NCI-H2227 (cell line): Measurements from ENCODE around the gene APOBEC3A.
"Not testable (repeated sequence)": the region's sequence is repeated elsewhere in the genome, so short reads cannot be mapped to it uniquely, and the experiment has no call there.

Source experiments
- DNase-seq: peaks from one replicate; lab custom pipeline; 2025; ENCODE audit not compliant: unreplicated experiment; lab: John Stamatoyannopoulos, UW

The APOBEC3A gene

DNA sequence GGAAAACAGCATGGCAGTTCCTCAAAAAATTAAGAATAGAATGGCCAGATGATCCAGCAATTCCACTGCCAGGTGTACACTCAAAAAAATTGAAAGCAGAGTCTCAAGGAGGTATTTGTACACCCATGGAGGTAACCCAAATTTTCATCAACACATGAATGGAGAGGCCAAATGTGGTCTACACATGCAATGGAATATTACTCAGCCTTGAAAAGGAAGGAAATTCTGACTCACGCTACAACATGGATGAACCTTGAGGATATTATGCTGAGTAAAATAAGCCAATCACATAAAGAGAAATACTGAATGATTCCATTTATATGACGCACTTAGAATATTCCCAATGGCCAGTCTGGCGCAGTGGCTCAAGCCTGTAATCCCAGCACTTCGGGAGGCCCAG is 19.9 kb downstream of the APOBEC3A start:
- DNase-seq = not testable (repeated sequence)

DNA sequence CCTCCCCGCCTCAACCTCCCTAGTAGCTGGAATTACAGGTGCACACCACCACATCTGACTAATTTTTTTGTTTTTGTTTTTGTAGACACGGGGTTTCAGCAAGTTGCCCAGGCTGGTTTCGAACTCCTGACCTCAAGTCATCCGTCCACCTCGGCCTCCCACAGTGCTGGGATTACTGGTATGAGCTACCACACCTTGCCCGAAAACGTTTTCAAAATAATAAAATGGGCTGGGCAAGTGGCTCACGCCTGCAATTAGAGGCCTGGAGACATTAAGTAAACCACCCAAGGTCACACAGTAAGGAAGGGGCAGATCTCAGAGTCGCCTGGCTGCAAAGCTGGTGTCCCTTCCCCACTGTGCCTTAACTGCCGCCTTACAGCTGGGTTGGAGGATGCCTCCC is 23.2 kb downstream of the APOBEC3A start:
- peak; percentile 1 for DNase-seq

DNA sequence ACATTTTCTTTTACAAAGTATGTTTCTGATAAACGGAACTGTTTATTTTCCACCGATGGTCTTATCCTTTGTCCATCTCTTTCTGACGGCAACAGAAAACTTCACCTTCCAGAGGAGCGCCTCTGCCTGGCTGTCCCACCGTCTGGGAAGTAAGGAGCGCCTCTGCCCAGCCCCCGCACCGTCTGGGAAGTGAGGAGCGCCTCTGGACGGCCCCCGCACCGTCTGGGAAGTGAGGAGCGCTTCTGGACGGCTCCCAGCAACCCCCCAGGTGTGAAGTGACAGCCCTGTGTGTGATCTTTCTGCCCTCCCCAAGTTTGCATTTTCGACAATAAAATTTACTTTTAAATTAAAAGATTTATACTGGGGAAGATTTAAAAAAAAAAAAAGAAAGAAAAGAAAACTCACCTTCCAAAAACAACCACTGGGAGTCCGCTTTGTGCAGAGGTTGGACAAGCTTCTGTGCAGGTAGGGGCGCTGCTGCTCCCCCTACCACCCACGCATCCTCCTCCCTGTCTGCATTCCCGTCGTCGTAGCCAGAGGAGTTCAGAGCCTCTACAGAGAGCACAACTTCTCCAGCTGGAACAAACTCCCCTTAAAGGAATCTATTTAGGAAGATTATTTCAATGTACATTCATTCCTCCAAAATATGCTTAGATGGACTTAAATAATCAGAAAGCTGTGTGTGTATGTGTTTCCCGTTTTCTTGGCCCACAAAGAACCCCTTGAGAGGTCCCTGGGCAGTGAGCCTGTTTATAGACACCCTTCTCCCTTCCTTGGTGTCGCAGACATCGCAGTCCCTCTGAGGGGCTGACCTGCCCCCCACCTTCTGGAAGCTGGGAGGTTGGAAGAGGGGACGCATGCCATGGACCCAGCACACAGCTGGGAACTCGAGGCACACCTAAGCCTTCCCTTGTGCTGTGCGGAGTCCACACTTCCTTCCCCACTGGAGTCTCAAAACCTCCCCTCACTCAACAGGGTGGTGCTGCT is 23.9 kb downstream of the APOBEC3A start:
- DNase-seq = peak; percentile 6

DNA sequence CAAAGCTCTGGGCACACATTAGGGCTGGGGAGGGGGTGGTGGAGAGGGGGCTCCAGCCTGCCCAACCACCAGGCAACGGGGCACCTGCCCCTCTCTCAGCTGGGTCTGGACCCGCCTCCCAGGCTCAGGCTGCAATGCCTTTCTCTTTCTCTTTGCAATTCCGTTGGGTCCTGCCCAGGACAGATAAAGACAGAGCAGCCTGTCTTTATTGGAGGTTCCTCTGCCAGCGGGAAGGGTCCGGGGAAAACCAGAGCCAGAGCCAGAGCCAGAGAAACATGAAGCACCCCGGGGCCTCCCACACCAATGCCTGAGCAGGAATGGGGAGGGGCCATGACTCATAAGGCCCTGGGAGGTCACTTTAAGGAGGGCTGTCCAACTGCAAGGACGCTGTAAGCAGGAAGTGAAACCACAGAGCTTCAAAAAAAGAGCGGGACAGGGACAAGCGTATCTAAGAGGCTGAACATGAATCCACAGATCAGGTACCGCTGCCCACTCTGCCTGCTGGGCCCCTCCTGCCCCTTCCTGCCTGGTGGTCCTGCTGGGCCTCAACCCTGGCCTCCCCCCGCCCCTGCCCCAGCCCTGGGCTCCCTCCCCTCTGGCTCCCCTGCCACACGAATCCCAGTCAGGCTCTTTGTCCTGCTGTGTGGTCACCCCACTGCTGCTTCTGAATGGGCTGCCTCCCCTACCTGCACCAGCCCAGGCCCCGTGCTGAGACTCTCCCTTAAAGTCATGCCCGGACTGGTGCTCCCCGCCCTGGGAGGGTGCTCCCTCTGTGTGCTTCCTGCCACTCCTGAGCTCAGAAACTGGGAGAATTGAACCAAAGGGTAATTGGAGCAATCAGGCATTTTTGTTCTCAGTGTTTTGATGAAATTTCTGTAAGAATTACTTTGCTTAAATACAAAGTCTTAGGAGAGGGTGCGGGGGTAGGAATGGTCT is 24.9 kb downstream of the APOBEC3A start, which contains the start of gene APOBEC3B:
Gene APOBEC3B (plus strand): TSS at position 356 of the 936 bp plus-strand sequence. CDS start 107 bp downstream, at position 463.
- DNase-seq = peak; percentile 16

DNA sequence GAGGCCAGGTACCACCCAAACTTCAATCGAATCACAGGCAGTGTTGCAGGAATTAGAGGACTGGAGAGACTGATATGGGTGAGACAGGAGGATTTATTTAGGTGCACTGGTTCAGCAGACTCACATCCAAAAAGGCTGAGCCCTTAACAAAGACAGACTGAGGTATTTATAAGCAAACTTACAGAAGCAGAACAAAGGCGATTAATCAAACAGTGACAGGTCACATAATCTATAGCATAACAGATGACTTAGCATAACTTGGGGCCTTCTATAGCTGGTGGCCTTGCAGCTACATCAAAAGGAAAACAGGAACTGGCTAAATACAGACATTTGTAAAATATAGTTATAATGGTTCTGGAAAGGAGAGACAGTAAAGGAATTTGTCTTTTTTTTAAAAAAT is 26.8 kb downstream of the APOBEC3A start:
- no peak for DNase-seq

DNA sequence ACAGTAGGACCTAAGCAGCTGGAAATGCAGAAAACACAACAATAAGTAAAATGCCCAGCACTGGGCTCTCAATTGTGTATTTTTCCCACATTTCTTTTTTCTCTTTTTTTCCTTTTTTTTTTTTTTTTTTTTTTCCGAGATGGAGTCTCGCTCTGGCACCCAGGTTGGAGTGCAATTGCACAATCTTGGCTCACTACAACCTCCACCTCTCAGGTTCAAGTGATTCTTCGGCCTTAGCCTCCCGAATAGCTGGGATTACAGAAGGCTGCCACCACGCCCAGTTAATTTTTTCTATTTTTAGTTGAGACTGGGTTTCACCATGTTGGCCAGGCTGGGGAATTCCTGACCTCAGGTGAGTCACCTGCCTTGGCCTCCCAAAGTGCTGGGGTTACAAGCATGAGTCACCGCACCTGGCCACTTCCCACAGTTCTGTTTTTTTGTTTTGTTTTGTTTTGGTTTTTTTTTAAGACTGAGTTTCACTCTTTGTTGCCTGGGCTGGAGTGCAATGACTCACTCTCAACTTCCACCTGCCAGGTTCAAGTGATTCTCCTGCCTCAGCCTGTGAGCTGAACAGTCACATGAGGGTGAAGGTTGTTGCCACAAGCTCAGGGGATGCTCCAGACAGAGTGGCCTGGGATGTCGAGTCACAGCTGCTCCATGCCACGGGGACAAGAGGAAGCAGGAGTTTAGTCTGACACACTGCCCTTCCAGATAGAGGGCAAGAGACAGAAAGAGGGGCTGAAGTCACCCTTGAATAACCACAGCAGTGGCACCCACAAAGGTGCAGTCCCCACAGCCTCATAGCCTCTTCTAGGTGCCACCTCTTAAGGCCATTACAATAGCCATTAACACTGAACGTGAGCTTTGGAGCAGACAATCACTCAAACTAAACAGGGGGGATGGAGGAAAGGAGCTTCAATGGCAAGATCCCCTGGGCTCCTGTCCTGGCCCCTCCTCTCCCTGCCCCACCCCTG is 27.7 kb downstream of the APOBEC3A start:
- not testable (repeated sequence) for DNase-seq

DNA sequence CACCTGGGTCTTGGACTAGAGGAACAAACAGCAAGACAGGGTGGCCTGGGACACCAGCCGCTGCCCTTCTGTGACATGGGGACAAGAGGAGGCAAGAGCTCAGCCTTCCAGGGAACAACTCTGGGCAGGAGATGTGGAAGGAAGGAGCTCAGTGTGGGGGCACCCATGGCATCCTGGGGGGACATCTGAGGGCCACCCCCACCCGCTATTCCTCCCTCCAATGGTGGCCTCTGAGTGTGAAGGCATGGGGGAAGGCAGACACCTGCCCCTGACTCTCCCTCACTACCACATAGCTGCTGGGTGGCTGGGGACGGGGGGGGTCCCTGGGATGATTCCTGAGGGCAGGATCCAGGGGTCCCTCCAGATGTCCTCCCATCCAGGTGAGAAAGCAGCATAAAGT is 29.2 kb downstream of the APOBEC3A start:
- no peak for DNase-seq

DNA sequence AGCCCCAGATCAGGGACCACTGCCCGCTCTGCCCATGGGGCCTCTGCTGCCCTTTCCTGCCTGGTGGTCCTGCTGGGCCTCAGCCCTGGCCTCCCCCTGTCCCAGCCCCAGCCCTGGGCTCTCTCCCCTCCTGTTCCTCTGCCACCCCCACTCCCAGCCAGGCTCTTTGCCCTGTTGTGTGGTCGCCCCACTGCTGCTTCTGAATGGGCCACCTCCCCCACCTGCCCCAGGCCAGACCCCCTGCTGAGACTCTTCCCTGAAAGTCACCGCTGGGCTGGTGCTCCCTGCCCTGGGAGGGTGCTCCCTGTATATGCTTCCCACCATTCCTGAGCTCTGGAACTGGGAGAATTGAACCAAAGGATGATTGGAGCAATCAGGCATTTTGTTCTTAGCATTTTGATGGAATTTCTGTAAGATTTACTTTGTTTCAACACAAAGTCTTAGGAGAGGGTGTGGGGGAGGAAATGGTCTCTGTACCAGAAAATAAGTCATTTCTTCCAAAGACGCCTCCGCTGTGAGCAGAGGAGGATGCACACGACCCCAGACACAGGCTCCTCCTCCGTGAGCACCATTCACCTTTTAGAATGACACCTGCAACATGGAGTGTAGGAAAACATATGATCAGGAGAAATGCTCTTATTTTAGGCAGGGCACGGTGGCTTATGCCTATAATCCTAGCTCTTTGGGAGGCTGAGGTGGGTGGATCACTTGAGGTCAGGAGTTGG is 29.9 kb downstream of the APOBEC3A start:
- DNase-seq = no peak

DNA sequence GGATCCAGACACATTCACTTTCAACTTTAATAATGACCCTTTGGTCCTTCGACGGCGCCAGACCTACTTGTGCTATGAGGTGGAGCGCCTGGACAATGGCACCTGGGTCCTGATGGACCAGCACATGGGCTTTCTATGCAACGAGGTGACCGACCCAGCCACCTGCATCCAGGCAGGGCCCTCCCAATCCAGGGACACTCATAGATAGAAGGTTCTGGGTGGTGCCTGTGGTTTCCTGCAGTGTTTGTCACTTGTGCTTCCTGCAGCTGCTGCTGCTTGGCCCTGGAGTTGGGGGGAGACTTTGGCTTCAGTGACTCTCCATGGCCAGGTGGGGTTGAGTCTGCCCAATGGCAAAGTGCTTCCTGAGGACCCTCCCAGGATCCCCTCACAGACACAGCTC is 32.1 kb downstream of the APOBEC3A start:
- DNase-seq = no peak

DNA sequence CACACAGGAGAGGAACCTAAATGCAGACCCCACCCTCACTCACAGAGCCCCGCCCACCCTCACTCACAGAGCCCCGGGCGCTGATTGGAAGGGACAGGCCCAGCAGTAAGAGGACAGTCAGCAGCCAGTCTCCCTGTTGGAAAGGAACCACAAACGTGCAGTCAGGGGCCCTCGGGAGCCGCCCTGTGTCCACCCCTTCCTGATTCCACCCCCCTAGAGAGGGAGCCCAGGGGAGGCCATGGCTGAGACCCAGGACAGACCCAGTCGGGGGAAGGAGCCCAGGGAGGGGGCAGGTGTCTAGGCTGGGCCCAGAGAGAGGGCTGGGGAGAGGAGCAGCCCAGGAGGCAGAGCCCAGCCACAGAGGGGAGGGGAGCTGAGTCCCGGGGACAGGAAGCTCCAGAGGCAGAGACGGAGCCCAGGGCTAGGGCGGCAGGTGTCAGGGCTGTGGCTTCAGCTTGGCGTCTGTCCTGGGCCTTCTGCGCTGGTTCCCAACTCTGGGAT is 35.5 kb downstream of the APOBEC3A start:
- peak; percentile 56 for DNase-seq

DNA sequence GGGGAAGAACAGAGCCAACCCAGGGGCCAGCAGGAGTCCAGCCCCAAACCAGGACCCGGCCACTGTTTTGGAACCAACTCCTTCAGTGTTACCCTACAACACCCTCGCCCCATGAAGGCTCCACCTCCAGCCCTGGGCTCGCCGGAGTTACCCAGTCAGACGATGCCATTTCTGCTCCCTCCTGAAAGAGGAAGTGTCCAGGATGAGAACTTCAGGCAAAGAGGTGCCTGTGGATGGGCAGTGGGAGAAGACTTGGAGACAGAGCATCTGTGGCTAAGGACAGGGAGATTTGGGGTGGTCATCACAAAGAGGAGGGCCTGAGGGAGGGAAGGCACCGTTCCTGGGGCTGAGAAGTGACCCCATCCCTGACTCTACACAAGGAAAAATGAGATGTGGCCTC is 38.7 kb downstream of the APOBEC3A start:
- DNase-seq = no peak

DNA sequence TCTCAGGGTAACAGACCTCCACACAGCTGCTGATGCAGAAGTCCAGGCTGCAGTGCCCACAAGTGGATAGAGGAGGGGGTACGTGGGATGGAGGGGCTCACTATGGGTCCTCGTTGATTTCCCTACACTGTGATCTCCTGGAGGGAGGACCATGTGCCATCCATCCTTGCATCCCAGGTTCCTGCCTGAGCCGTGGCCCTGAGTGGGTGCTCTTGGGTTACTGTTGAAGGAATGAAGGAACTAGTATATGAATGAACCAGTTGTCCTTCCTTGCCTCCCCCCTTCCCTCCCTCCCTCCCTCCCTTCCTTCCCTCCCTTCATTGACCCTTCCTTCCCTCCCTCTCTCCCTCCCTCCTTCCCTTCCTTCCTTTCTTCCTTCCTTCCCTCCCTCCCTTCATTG is 40.1 kb downstream of the APOBEC3A start:
- DNase-seq = no peak

DNA sequence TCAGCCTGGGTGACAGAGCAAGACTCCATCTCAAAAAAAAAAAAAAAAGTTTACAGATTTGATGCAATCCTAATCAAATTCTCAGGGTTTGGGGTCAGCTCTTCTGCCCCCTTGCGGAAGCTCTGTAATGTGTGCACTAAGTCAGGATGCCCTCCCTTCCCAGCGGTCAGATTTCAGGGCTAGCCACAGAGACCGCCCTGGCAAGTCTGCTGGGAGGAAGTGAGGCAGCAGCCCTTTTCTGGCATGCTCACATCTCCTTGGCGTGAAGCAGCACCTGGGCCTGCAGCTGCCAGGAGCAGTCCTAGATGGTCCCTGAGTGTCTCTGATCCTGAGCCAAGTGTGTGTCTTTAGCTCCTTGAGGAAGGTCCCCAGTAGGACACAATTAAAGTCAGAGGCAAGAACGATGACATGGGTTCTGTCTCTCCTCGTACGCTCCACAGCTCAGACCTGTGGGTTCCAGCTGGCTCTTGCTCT is 45.8 kb downstream of the APOBEC3A start:
- peak; percentile 46 for DNase-seq

DNA sequence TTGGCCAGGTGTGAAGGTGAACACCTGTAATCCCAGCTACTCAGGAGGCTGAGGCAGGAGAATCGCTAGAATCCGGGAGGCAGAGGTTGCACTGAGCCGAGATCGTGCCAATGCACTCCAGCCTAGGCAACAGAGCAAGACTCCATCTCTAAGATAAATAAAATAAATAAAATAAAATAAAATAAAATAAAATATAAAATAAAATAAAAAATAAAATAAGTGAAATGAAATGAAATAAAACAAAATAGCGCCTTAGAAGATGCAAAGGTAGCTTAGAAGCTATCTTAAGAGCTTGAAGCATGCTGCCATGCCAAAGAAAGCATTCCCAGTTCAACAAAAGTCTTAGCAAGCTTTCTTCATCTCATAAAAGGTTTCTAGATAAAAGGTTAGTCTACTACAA is 49.8 kb downstream of the APOBEC3A start:
- DNase-seq = no peak

DNA sequence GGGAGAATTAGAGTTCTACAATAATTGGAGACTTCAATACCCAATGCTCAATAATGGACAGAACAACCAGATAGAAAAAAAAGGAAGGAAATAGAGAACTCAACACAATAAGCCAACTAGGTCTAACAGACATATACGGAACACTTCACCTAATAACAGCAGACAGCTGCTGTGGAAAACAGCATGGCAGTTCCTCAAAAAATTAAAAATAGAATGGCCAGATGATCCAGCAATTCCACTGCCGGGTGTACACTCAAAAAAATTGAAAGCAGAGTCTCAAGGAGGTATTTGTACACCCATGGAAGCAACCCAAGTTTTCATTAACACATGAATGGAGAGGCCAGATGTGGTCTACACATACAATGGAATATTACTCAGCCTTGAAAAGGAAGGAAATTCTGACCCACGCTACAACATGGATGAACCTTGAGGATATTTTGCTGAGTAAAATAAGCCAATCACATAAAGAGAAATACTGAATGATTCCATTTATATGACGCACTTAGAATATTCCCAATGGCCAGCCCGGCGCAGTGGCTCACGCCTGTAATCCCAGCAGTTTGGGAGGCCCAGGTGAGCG is 51.0 kb downstream of the APOBEC3A start:
- not testable (repeated sequence) for DNase-seq

DNA sequence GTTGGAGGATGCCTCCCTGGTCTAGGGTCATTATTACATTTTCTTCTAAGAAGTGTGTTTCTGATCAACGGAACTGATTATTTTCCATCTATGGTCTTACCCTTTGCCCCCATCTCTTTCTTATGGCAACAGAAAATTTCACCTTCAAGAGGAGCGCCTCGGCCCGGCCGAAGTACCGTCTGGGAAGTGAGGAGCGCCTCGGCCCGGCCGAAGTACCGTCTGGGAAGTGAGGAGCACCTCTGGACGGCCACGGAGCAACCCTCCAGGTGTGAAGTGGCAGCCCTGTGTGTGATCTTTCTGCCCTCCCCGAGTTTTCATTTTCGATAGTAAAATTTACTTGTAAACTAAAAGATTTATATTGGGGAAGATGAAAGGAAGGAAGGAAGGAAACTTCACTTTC is 53.5 kb downstream of the APOBEC3A start:
- no peak for DNase-seq
